H9 (cell line): Measurements from ENCODE around the gene ARL4C. TPM values are rescaled to one million over a fixed set of nuclear protein-coding genes. Genes with fewer than 3 reads are reported as not detected.

ENCODE experiments used
- DNase-seq: peaks from one replicate; pipeline ENCODE4 v3.0.0-alpha.2; 2017
- H2AFZ ChIP-seq: one replicate; pipeline ENCODE4 v1.6.1; 2013; ENCODE audit warnings: mild to moderate bottlenecking, low read length, control low read depth, moderate library complexity
- H2AK5ac ChIP-seq: 2 replicates; pipeline ENCODE4 v1.6.1; 2013; ENCODE audit warnings: low read length, control low read depth, mixed read lengths; ENCODE audit not compliant: insufficient read length
- H2BK120ac ChIP-seq: one replicate; pipeline ENCODE4 v1.6.1; 2013; ENCODE audit warnings: low read depth, mild to moderate bottlenecking, low read length, control low read depth, inconsistent platforms; ENCODE audit not compliant: poor library complexity, severe bottlenecking
- H2BK12ac ChIP-seq: 2 replicates; pipeline ENCODE4 v1.6.1; 2013; ENCODE audit warnings: low read length, control low read depth, mixed read lengths, low read depth; ENCODE audit not compliant: insufficient read length
- H2BK15ac ChIP-seq: 2 replicates; pipeline ENCODE4 v1.6.1; 2013; ENCODE audit warnings: low read depth, low read length, control low read depth
- H2BK20ac ChIP-seq: one replicate; pipeline ENCODE4 v1.6.1; 2013; ENCODE audit warnings: low read depth, mild to moderate bottlenecking, low read length, control low read depth, inconsistent platforms; ENCODE audit not compliant: poor library complexity, severe bottlenecking
- H2BK5ac ChIP-seq: 2 replicates; pipeline ENCODE4 v1.6.1; 2013; ENCODE audit warnings: low read length, control low read depth, mixed read lengths; ENCODE audit not compliant: insufficient read length
- H3K14ac ChIP-seq: 2 replicates; pipeline ENCODE4 v1.6.1; 2013; ENCODE audit warnings: low read length, control low read depth; ENCODE audit not compliant: insufficient read depth
- H3K18ac ChIP-seq: 2 replicates; pipeline ENCODE4 v1.6.1; 2013; ENCODE audit warnings: low read depth, mild to moderate bottlenecking, mixed read lengths, low read length, control low read depth; ENCODE audit not compliant: insufficient read length
- H3K23ac ChIP-seq: 2 replicates; pipeline ENCODE4 v1.6.1; 2013; ENCODE audit warnings: low read length, control low read depth, mixed read lengths, low read depth; ENCODE audit not compliant: insufficient read length
- H3K23me2 ChIP-seq: 2 replicates; pipeline ENCODE4 v1.6.1; 2013; ENCODE audit warnings: low read depth, mild to moderate bottlenecking, mixed read lengths, low read length, control low read depth; ENCODE audit not compliant: insufficient read length, poor library complexity, severe bottlenecking
- H3K27ac ChIP-seq: 2 replicates; pipeline ENCODE4 v1.5.1; 2013; ENCODE audit warnings: low read length, control low read depth, mixed read lengths, low read depth; ENCODE audit not compliant: insufficient read length
- H3K27me3 ChIP-seq: 2 replicates; pipeline ENCODE4 v1.6.1; 2013; ENCODE audit warnings: low read length, control low read depth, inconsistent platforms; ENCODE audit not compliant: insufficient read depth
- H3K4ac ChIP-seq: 2 replicates; pipeline ENCODE4 v1.6.1; 2013; ENCODE audit warnings: low read depth, mild to moderate bottlenecking, control low read depth, inconsistent platforms, low read length, moderate library complexity
- H3K4me1 ChIP-seq: 2 replicates; pipeline ENCODE4 v1.6.1; 2013; ENCODE audit warnings: low read length, control low read depth, inconsistent platforms; ENCODE audit not compliant: insufficient read depth
- H3K4me2 ChIP-seq: 2 replicates; pipeline ENCODE4 v1.6.1; 2013; ENCODE audit warnings: low read length, control low read depth, mixed read lengths; ENCODE audit not compliant: insufficient read length, insufficient read depth
- H3K56ac ChIP-seq: 2 replicates; pipeline ENCODE4 v1.6.1; 2013; ENCODE audit warnings: low read depth, mild to moderate bottlenecking, mixed read lengths, low read length, control low read depth; ENCODE audit not compliant: insufficient read length
- H3K79me1 ChIP-seq: 2 replicates; pipeline ENCODE4 v1.6.1; 2013; ENCODE audit warnings: low read depth, mild to moderate bottlenecking, moderate library complexity, low read length, control low read depth, inconsistent platforms; ENCODE audit not compliant: insufficient read depth, poor library complexity, severe bottlenecking
- H3K79me2 ChIP-seq: 2 replicates; pipeline ENCODE4 v1.6.1; 2013; ENCODE audit warnings: low read length, control low read depth, inconsistent platforms; ENCODE audit not compliant: insufficient read depth
- H3K9ac ChIP-seq: 2 replicates; pipeline ENCODE4 v1.6.1; 2013; ENCODE audit warnings: low read length, control low read depth, mixed read lengths; ENCODE audit not compliant: insufficient read length; ENCODE audit errors: extremely low read depth
- H3K9me3 ChIP-seq: one replicate; pipeline ENCODE4 v1.6.1; 2013; ENCODE audit warnings: low read depth, low read length, inconsistent platforms; ENCODE audit not compliant: control insufficient read depth
- H3T11ph ChIP-seq: one replicate; pipeline ENCODE4 v1.6.1; 2013; ENCODE audit warnings: mild to moderate bottlenecking, low read length, control low read depth, inconsistent platforms
- H4K20me1 ChIP-seq: one replicate; pipeline ENCODE4 v1.6.1; 2013; ENCODE audit not compliant: control insufficient read depth, insufficient read length, insufficient read depth
- H4K5ac ChIP-seq: 2 replicates; pipeline ENCODE4 v1.6.1; 2013; ENCODE audit warnings: low read depth, mild to moderate bottlenecking, mixed read lengths, low read length, control low read depth; ENCODE audit not compliant: insufficient read length
- H4K8ac ChIP-seq: replicated peaks from 2 replicates; pipeline ENCODE4 v1.6.1; 2013; ENCODE audit warnings: low read length, control low read depth, mixed read lengths, low read depth; ENCODE audit not compliant: insufficient read length
- H4K91ac ChIP-seq: 2 replicates; pipeline ENCODE4 v1.6.1; 2013; ENCODE audit warnings: low read depth, mild to moderate bottlenecking, moderate library complexity, mixed read lengths, low read length, control low read depth; ENCODE audit not compliant: insufficient read length
- H3K27ac Mint-ChIP-seq, 3 experiments: 2 replicates in 2 of 3; 3 replicates in 1 of 3; pipeline ENCODE4 v1.8.0; 2020 to 2021; ENCODE audit warnings: mixed read lengths in 3 of 3, mild to moderate bottlenecking in 1 of 3, moderate library complexity in 1 of 3
- H3K27me3 Mint-ChIP-seq: 2 replicates; pipeline ENCODE4 v1.8.0; 2021; ENCODE audit warnings: low read depth, mild to moderate bottlenecking, moderate library complexity, mixed read lengths
- H3K36me3 Mint-ChIP-seq, 3 experiments: 2 replicates in 2 of 3; 3 replicates in 1 of 3; pipeline ENCODE4 v1.8.0; 2020 to 2021; ENCODE audit warnings: low read depth in 3 of 3, mixed read lengths in 3 of 3; ENCODE audit not compliant: insufficient read depth in 1 of 3
- H3K4me1 Mint-ChIP-seq, 2 experiments: 2 replicates each; pipeline ENCODE4 v1.8.0; 2020; ENCODE audit warnings: mixed read lengths in 2 of 2
- H3K4me3 Mint-ChIP-seq, 2 experiments: 2 replicates in 1 of 2; 3 replicates in 1 of 2; pipeline ENCODE4 v1.8.0; 2020 to 2021; ENCODE audit warnings: mild to moderate bottlenecking in 2 of 2, mixed read lengths in 2 of 2, moderate library complexity in 1 of 2
- H3K9me3 Mint-ChIP-seq, 2 experiments: 2 replicates in 1 of 2; 3 replicates in 1 of 2; pipeline ENCODE4 v1.8.0; 2020; ENCODE audit warnings: mild to moderate bottlenecking in 2 of 2, mixed read lengths in 2 of 2, moderate library complexity in 1 of 2
- CTCF ChIP-seq: fragments of 200-600 bp; sonication (generic); conservative IDR thresholded peaks from 3 replicates; pipeline ENCODE4 v1.8.0; 2021; ENCODE audit warnings: antibody characterized with exemption, mild to moderate bottlenecking
- WGBS: extraction: QIAGEN DNeasy Blood & Tissue Kit; methylation state at CpG from one replicate; pipeline ENCODE4 v1.1.7; 2013; ENCODE audit warnings: missing lambda C conversion rate, low lambda C conversion rate, mixed read lengths; ENCODE audit not compliant: insufficient read length; ENCODE audit errors: extremely low coverage; 5-methylcytosine and 5-hydroxymethylcytosine counted together
- total RNA-seq: library from RNA; stranded (reverse); gene quantifications from 2 replicates; pipeline ENCODE4 v1.2.1, GENCODE V29; 2021

ARL4C gene
- total RNA-seq, 1 experiment from 2014 or later: 12.0 TPM

DNA sequence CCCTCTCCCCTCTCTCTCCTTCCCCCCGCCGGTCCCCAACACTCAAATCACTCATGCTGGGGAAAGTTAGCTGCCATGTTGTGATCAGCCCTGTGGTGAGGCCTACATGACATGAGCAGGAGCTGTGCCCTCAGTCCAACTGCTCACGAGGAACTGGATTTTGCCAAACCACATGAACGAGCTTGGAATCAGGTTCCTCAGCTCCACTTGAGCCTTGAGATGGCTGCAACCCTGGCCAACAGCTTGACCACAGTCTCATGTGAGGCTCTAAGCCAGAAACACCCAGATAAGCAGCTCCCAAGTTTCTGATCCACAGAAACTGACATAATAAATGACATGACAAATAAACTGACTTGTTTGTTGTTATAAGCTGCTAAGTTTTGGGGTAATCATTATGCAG is 38.4 kb downstream of the ARL4C start:
- Histone ChIP-seq H3K27me3 (no peaks in the 10 kb centered on the region), H3K79me2 (no peaks in the 10 kb centered on the region; the same call in 1 of the 2 replicates), H3K14ac (no peak overlapping the region), H2AFZ (no peak overlapping the region), H2BK15ac (no peak overlapping the region), H3K4me1 (no peaks in the 10 kb centered on the region), H3K18ac (no peak overlapping the region), H3K9ac (no peak overlapping the region), H4K5ac (no peak overlapping the region), H2BK5ac (no peak overlapping the region), H3K56ac (no peak overlapping the region), H4K20me1 (no peaks in the 10 kb centered on the region), H3K9me3 (no peaks in the 10 kb centered on the region), H3K4me2 (no peak overlapping the region), H3K79me1 (no peaks in the 10 kb centered on the region), H2BK20ac (no peak overlapping the region), H3K27ac (no peak overlapping the region), H3T11ph (no peak overlapping the region), H2AK5ac (no peak overlapping the region), H2BK12ac (no peak overlapping the region), H3K23ac (no peak overlapping the region), H2BK120ac (no peak overlapping the region), H3K23me2 (no peaks in the 10 kb centered on the region), H4K8ac (no peak overlapping the region), H3K4ac (no peak overlapping the region), H4K91ac (no peak overlapping the region)
- Mint-ChIP-seq H3K36me3 (peaks cover 0 to 17% (median 4%) of the 10 kb centered on the region in 3 experiments; a peak in 4 of 7 replicates), H3K9me3 (peaks cover 12 to 13% of the 10 kb centered on the region in 2 experiments), H3K27ac (no peak overlapping the region), H3K4me3 (no peak overlapping the region), H3K27me3 (peaks cover 8% of the 10 kb centered on the region), H3K4me1 (peaks cover 13 to 17% of the 10 kb centered on the region in 2 experiments)
- no peak for TF ChIP-seq CTCF
- DNase-seq: no peak
- WGBS: no CpG with 5 or more reads among the region's 4 CpGs
